Measurements from ENCODE around the gene CBLIF.
"Not testable (repeated sequence)": the region's sequence is repeated elsewhere in the genome, so short reads cannot be mapped to it uniquely, and the experiment has no call there.

Gene CBLIF

DNA sequence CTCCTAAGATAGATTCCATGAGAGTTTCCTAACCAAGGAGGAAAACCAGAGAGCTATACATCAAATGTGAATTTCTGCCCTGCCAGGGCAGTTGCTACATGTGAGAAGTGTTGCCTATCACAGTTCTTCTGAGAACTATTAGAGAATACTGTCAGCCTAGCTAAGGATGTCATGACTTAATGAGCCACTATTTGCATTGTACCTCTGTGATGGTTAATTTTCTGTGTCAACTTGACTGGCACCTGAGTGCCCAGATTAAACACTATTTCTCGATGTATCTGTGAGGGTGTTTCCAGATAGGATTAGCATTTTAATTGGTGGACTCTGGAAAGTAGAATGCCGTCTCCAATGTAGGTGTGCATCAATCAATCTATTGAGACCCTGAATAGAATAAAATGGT is 22.6 kb upstream of the CBLIF start:
- Histone ChIP-seq H3K4me3 (ENCODE audit: low read length in 2 of 2) (no peak overlapping the region), H3K9ac (ENCODE audit: low read length in 2 of 2) (no peak overlapping the region), H3K27me3 (ENCODE audit: control insufficient read depth in 1 of 2, insufficient read depth in 2 of 2, low read length in 2 of 2) (no peaks in the 10 kb centered on the region)

GRCh38 chr11:59866836-59867235 is 21.5 kb upstream of the CBLIF start:
- no peak overlapping the region for H3K4me3 ChIP-seq (ENCODE audit: low read length in 2 of 2)
- no peaks in the 10 kb centered on the region for H3K27me3 ChIP-seq (ENCODE audit: control insufficient read depth in 1 of 2, insufficient read depth in 2 of 2, low read length in 2 of 2)
- no peaks in the 10 kb centered on the region for H3K36me3 ChIP-seq (ENCODE audit: control insufficient read depth in 2 of 2, insufficient read depth in 2 of 2, low read length in 2 of 2)
- no peaks in the 10 kb centered on the region for H3K4me1 ChIP-seq (ENCODE audit: control insufficient read depth, insufficient read depth, low read length)
- H3K9ac ChIP-seq (ENCODE audit: low read length in 2 of 2): no peak overlapping the region
- H3K9me3 ChIP-seq (ENCODE audit: control insufficient read depth in 2 of 2, low read length in 2 of 2): no peaks in the 10 kb centered on the region
- no peak overlapping the region for H3K27ac ChIP-seq (ENCODE audit: low read length)

More for the DNA sequence above, 22.6 kb upstream of the CBLIF start:
- Histone ChIP-seq H3K9me3 (ENCODE audit: control insufficient read depth in 2 of 2, low read length in 2 of 2) (no peaks in the 10 kb centered on the region), H3K27ac (ENCODE audit: low read length) (no peak overlapping the region), H3K36me3 (ENCODE audit: control insufficient read depth in 2 of 2, insufficient read depth in 2 of 2, low read length in 2 of 2) (no peaks in the 10 kb centered on the region), H3K4me1 (ENCODE audit: control insufficient read depth, insufficient read depth, low read length) (no peaks in the 10 kb centered on the region)

DNA sequence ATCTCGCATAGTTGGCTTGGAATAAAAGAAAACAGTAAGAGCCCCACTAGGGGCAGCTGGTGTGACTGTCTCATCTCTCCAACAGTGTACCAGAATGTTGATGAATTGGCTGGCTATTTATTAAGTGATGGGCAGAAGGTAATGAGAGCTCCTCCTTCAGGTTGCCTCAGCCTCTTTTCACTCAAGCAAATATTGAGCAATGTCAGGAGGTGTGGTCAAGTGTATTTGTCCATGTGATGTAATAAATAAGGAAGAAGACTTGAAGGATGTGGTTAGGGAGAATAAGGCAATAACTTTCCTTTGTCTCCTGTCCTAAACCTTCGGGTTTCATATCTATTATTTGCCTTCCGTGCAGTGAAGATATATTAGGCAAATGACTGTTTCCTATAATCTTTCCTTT is 21.1 kb upstream of the CBLIF start, which contains the start of gene TCN1:
Gene TCN1, minus strand, starts transcription at position 91 of the 400 bp plus-strand sequence. Its CDS starts 17 bp downstream, at position 74.
- Histone ChIP-seq H3K27me3 (ENCODE audit: control insufficient read depth in 1 of 2, insufficient read depth in 2 of 2, low read length in 2 of 2) (no peaks in the 10 kb centered on the region), H3K9me3 (ENCODE audit: control insufficient read depth in 2 of 2, low read length in 2 of 2) (no peaks in the 10 kb centered on the region), H3K4me1 (ENCODE audit: control insufficient read depth, insufficient read depth, low read length) (no peaks in the 10 kb centered on the region), H3K36me3 (ENCODE audit: control insufficient read depth in 2 of 2, insufficient read depth in 2 of 2, low read length in 2 of 2) (no peaks in the 10 kb centered on the region), H3K4me3 (ENCODE audit: low read length in 2 of 2) (no peak within 1 kb of the TSS), H3K9ac (ENCODE audit: low read length in 2 of 2) (no peak within 1 kb of the TSS), H3K27ac (ENCODE audit: low read length) (no peak within 1 kb of the TSS)

- Histone ChIP-seq H3K9me3 (ENCODE audit: control insufficient read depth in 2 of 2, low read length in 2 of 2) (no peaks in the 10 kb centered on the region), H3K27ac (ENCODE audit: low read length) (no peak overlapping the region), H3K36me3 (ENCODE audit: control insufficient read depth in 2 of 2, insufficient read depth in 2 of 2, low read length in 2 of 2) (no peaks in the 10 kb centered on the region), H3K4me3 (ENCODE audit: low read length in 2 of 2) (no peak overlapping the region), H3K27me3 (ENCODE audit: control insufficient read depth in 1 of 2, insufficient read depth in 2 of 2, low read length in 2 of 2) (no peaks in the 10 kb centered on the region), H3K9ac (ENCODE audit: low read length in 2 of 2) (no peak overlapping the region), H3K4me1 (ENCODE audit: control insufficient read depth, insufficient read depth, low read length) (no peaks in the 10 kb centered on the region)
Measured at GRCh38 chr11:59865031-59865430, 19.7 kb upstream of the CBLIF start.

DNA sequence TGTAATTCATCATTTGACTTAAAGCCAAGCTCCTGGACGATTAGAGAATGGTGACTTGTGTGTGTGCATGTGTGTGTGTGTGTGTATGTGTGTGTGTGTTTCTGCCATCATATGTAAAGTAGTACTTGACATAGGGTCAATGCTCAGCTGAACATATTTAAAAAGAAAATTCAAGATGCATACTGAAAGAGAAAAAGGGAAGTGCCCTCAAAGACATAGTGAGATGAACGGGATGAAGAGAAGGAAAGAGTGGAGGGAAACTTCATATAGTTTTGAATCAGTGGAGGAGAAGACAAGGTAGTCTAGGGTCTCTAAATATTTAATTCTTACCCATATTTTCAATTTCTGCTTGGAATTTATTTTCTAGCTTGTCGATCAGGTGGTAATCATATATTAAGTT is 17.0 kb upstream of the CBLIF start:
- Histone ChIP-seq H3K9me3 (ENCODE audit: control insufficient read depth in 2 of 2, low read length in 2 of 2) (no peaks in the 10 kb centered on the region), H3K36me3 (ENCODE audit: control insufficient read depth in 2 of 2, insufficient read depth in 2 of 2, low read length in 2 of 2) (no peaks in the 10 kb centered on the region), H3K4me3 (ENCODE audit: low read length in 2 of 2) (no peak overlapping the region), H3K4me1 (ENCODE audit: control insufficient read depth, insufficient read depth, low read length) (no peaks in the 10 kb centered on the region), H3K27me3 (ENCODE audit: control insufficient read depth in 1 of 2, insufficient read depth in 2 of 2, low read length in 2 of 2) (no peaks in the 10 kb centered on the region), H3K27ac (ENCODE audit: low read length) (no peak overlapping the region), H3K9ac (ENCODE audit: low read length in 2 of 2) (no peak overlapping the region)

- Histone ChIP-seq H3K9ac (ENCODE audit: low read length in 2 of 2) (no peak overlapping the region), H3K27ac (ENCODE audit: low read length) (no peak overlapping the region), H3K4me3 (ENCODE audit: low read length in 2 of 2) (no peak overlapping the region), H3K4me1 (ENCODE audit: control insufficient read depth, insufficient read depth, low read length) (no peaks in the 10 kb centered on the region), H3K9me3 (ENCODE audit: control insufficient read depth in 2 of 2, low read length in 2 of 2) (no peaks in the 10 kb centered on the region), H3K36me3 (ENCODE audit: control insufficient read depth in 2 of 2, insufficient read depth in 2 of 2, low read length in 2 of 2) (no peaks in the 10 kb centered on the region), H3K27me3 (ENCODE audit: control insufficient read depth in 1 of 2, insufficient read depth in 2 of 2, low read length in 2 of 2) (no peaks in the 10 kb centered on the region)
Measured at GRCh38 chr11:59859673-59860072, 14.4 kb upstream of the CBLIF start.

GRCh38 chr11:59857439-59858434 is 12.4 kb upstream of the CBLIF start:
- H3K4me1 ChIP-seq (ENCODE audit: control insufficient read depth, insufficient read depth, low read length): no peaks in the 10 kb centered on the region
- no peaks in the 10 kb centered on the region for H3K9me3 ChIP-seq (ENCODE audit: control insufficient read depth in 2 of 2, low read length in 2 of 2)
- no peak overlapping the region for H3K4me3 ChIP-seq (ENCODE audit: low read length in 2 of 2)
- H3K27ac ChIP-seq (ENCODE audit: low read length): no peak overlapping the region
- H3K9ac ChIP-seq (ENCODE audit: low read length in 2 of 2): no peak overlapping the region
- no peaks in the 10 kb centered on the region for H3K36me3 ChIP-seq (ENCODE audit: control insufficient read depth in 2 of 2, insufficient read depth in 2 of 2, low read length in 2 of 2)
- H3K27me3 ChIP-seq (ENCODE audit: control insufficient read depth in 1 of 2, insufficient read depth in 2 of 2, low read length in 2 of 2): no peaks in the 10 kb centered on the region

- Histone ChIP-seq H3K27ac (ENCODE audit: low read length) (no peak overlapping the region), H3K36me3 (ENCODE audit: control insufficient read depth in 2 of 2, insufficient read depth in 2 of 2, low read length in 2 of 2) (no peaks in the 10 kb centered on the region), H3K9ac (ENCODE audit: low read length in 2 of 2) (no peak overlapping the region), H3K9me3 (ENCODE audit: control insufficient read depth in 2 of 2, low read length in 2 of 2) (no peaks in the 10 kb centered on the region), H3K27me3 (ENCODE audit: control insufficient read depth in 1 of 2, insufficient read depth in 2 of 2, low read length in 2 of 2) (no peaks in the 10 kb centered on the region), H3K4me3 (ENCODE audit: low read length in 2 of 2) (no peak overlapping the region), H3K4me1 (ENCODE audit: control insufficient read depth, insufficient read depth, low read length) (no peaks in the 10 kb centered on the region)
Measured at GRCh38 chr11:59854871-59855270, 9.6 kb upstream of the CBLIF start.

- not testable (repeated sequence) for H3K36me3 ChIP-seq (ENCODE audit: control insufficient read depth in 2 of 2, insufficient read depth in 2 of 2, low read length in 2 of 2); H3K4me1 ChIP-seq (ENCODE audit: control insufficient read depth, insufficient read depth, low read length); H3K27me3 ChIP-seq (ENCODE audit: control insufficient read depth in 1 of 2, insufficient read depth in 2 of 2, low read length in 2 of 2); H3K9me3 ChIP-seq (ENCODE audit: control insufficient read depth in 2 of 2, low read length in 2 of 2); H3K4me3 ChIP-seq (ENCODE audit: low read length in 2 of 2); H3K27ac ChIP-seq (ENCODE audit: low read length); H3K9ac ChIP-seq (ENCODE audit: low read length in 2 of 2)
Measured at GRCh38 chr11:59851416-59851815, 6.1 kb upstream of the CBLIF start.

- not testable (repeated sequence) for H3K27me3 ChIP-seq (ENCODE audit: control insufficient read depth in 1 of 2, insufficient read depth in 2 of 2, low read length in 2 of 2); H3K36me3 ChIP-seq (ENCODE audit: control insufficient read depth in 2 of 2, insufficient read depth in 2 of 2, low read length in 2 of 2); H3K9ac ChIP-seq (ENCODE audit: low read length in 2 of 2); H3K9me3 ChIP-seq (ENCODE audit: control insufficient read depth in 2 of 2, low read length in 2 of 2); H3K4me1 ChIP-seq (ENCODE audit: control insufficient read depth, insufficient read depth, low read length); H3K27ac ChIP-seq (ENCODE audit: low read length); H3K4me3 ChIP-seq (ENCODE audit: low read length in 2 of 2)
Measured at GRCh38 chr11:59849551-59849950, 4.3 kb upstream of the CBLIF start.

DNA sequence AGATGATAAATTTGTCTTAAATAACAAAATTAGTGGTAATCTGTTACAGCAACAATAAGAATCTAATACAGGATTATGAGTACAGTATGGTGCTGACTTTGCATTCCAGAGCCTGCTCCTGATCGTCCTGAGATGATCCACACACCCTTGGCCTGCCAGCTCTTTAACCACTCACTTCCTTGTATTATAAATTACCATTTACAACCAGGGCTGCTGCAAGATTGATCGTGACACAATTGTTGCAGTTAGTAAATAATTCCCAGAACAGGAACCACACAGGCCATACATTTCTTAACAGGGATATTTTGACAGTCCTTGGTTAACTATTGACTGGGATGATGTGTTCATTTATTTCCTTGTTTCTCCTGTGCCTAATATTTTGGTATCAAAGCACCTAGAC is 3.8 kb upstream of the CBLIF start:
- Histone ChIP-seq H3K27me3 (ENCODE audit: control insufficient read depth in 1 of 2, insufficient read depth in 2 of 2, low read length in 2 of 2) (no peaks in the 10 kb centered on the region), H3K9me3 (ENCODE audit: control insufficient read depth in 2 of 2, low read length in 2 of 2) (no peaks in the 10 kb centered on the region), H3K36me3 (ENCODE audit: control insufficient read depth in 2 of 2, insufficient read depth in 2 of 2, low read length in 2 of 2) (no peaks in the 10 kb centered on the region), H3K27ac (ENCODE audit: low read length) (no peak overlapping the region), H3K9ac (ENCODE audit: low read length in 2 of 2) (no peak overlapping the region), H3K4me3 (ENCODE audit: low read length in 2 of 2) (no peak overlapping the region), H3K4me1 (ENCODE audit: control insufficient read depth, insufficient read depth, low read length) (no peaks in the 10 kb centered on the region)

Data from stomach smooth muscle (tissue), 2 donors.